Measurements from ENCODE around the gene GPR68.
"Not testable (repeated sequence)": the region's sequence is repeated elsewhere in the genome, so short reads cannot be mapped to it uniquely, and the experiment has no call there.

Gene GPR68

GRCh38 chr14:91252871-91253794, 8.6 kb upstream of the GPR68 start:
- DNase-seq (ENCODE audit: low spot score) = no peak

GRCh38 chr14:91250912-91251311, 6.4 kb upstream of the GPR68 start:
- DNase-seq (ENCODE audit: low spot score) = no peak

GRCh38 chr14:91249841-91250616, 5.5 kb upstream of the GPR68 start:
- DNase-seq (ENCODE audit: low spot score) = no peak

- DNase-seq (ENCODE audit: low spot score) = no peak
Measured at GRCh38 chr14:91246051-91246852, 1.7 kb upstream of the GPR68 start.

- not testable (repeated sequence) for DNase-seq (ENCODE audit: low spot score)
Measured at GRCh38 chr14:91245616-91246015, 1.1 kb upstream of the GPR68 start.

GRCh38 chr14:91245029-91245428, 525 bp upstream of the GPR68 start:
- DNase-seq (ENCODE audit: low spot score) = no peak

GRCh38 chr14:91243074-91243471, 1.4 kb downstream of the GPR68 start:
- DNase-seq (ENCODE audit: low spot score) = no peak

- no peak for DNase-seq (ENCODE audit: low spot score)
Measured at GRCh38 chr14:91242635-91243034, 1.9 kb downstream of the GPR68 start.

- DNase-seq (ENCODE audit: low spot score) = no peak
Measured at GRCh38 chr14:91241863-91242262, 2.6 kb downstream of the GPR68 start.

- DNase-seq (ENCODE audit: low spot score) = no peak
Measured at GRCh38 chr14:91238661-91239060, 5.8 kb downstream of the GPR68 start.

GRCh38 chr14:91238085-91238484, 6.4 kb downstream of the GPR68 start:
- no peak for DNase-seq (ENCODE audit: low spot score)

GRCh38 chr14:91237219-91237618, 7.3 kb downstream of the GPR68 start:
- no peak for DNase-seq (ENCODE audit: low spot score)

- DNase-seq (ENCODE audit: low spot score) = no peak
Measured at GRCh38 chr14:91235841-91236240, 8.7 kb downstream of the GPR68 start.

GRCh38 chr14:91234791-91235114, 9.8 kb downstream of the GPR68 start:
- DNase-seq (ENCODE audit: low spot score) = no peak

- no peak for DNase-seq (ENCODE audit: low spot score)
Measured at GRCh38 chr14:91233936-91234790, 10.3 kb downstream of the GPR68 start.

- DNase-seq (ENCODE audit: low spot score) = no peak
Measured at GRCh38 chr14:91232603-91233002, 11.9 kb downstream of the GPR68 start.

GRCh38 chr14:91232052-91232451, 12.5 kb downstream of the GPR68 start:
- DNase-seq (ENCODE audit: low spot score) = no peak

- no peak for DNase-seq (ENCODE audit: low spot score)
Measured at GRCh38 chr14:91231446-91231845, 13.1 kb downstream of the GPR68 start.

GRCh38 chr14:91230397-91231035, 14.0 kb downstream of the GPR68 start:
- no peak for DNase-seq (ENCODE audit: low spot score)

GRCh38 chr14:91229743-91230200, 14.7 kb downstream of the GPR68 start:
- DNase-seq (ENCODE audit: low spot score) = no peak

- DNase-seq (ENCODE audit: low spot score) = no peak
Measured at GRCh38 chr14:91229005-91229382, 15.5 kb downstream of the GPR68 start.
